ENCODE data around the gene ADAMTS15. TPM values are rescaled to one million over a fixed set of nuclear protein-coding genes. Genes with fewer than 3 reads are reported as not detected.

The ADAMTS15 gene
- total RNA-seq, 1 experiment from 2014 or later = 0.70 TPM

GRCh38 chr11:130454491-130455252 lies 6.2 kb downstream of the ADAMTS15 start:
- no peaks in the 10 kb centered on the region for H3K27me3 Mint-ChIP-seq (ENCODE audit: insufficient read depth, unreplicated experiment)
- BruUV-seq (replicated peaks) = no TSS peak

GRCh38 chr11:130455483-130456127 lies 7.2 kb downstream of the ADAMTS15 start:
- BruUV-seq (replicated peaks) = no TSS peak
- H3K27ac Mint-ChIP-seq (ENCODE audit: low read depth, unreplicated experiment) = no peak overlapping the region

More at GRCh38 chr11:130454491-130455252, 6.2 kb downstream of the ADAMTS15 start:
- Mint-ChIP-seq H3K9me3 (ENCODE audit: unreplicated experiment) (no peaks in the 10 kb centered on the region), H3K4me1 (ENCODE audit: insufficient read depth, unreplicated experiment) (peaks cover 9% of the 10 kb centered on the region), H3K4me3 (ENCODE audit: unreplicated experiment) (no peak overlapping the region), H3K27ac (ENCODE audit: low read depth, unreplicated experiment) (no peak overlapping the region), H3K36me3 (ENCODE audit: insufficient read depth, unreplicated experiment) (no peaks in the 10 kb centered on the region)
- DNase-seq (ENCODE audit: unreplicated experiment) = peak; percentile 8
- intact Hi-C loops (cut with micrococcal nuclease) = no loop called here
- CTCF ChIA-PET = interaction anchor here (1.3 kb wide), 1 partner anchor 22 kb away, joined by 3 read pairs; no protein-coding TSS in a partner anchor
- TF ChIP-seq CTCF (IDR thresholded peaks at IDR 0.05; ENCODE audit: unreplicated experiment) = no peak
- POLR2A ChIA-PET = interaction anchor here (0.8 kb wide), 1 partner anchor 9 kb away, joined by 4 read pairs; no protein-coding TSS in a partner anchor

GRCh38 chr11:130456286-130456685 lies 7.8 kb downstream of the ADAMTS15 start:
- no peaks in the 10 kb centered on the region for H3K27me3 Mint-ChIP-seq (ENCODE audit: insufficient read depth, unreplicated experiment)
- intact Hi-C loops (cut with micrococcal nuclease) = no loop called here
- no peak overlapping the region for H3K27ac Mint-ChIP-seq (ENCODE audit: low read depth, unreplicated experiment)
- H3K4me3 Mint-ChIP-seq (ENCODE audit: unreplicated experiment) = no peak overlapping the region
- BruUV-seq (replicated peaks) = no TSS peak
- TF ChIP-seq CTCF (IDR thresholded peaks at IDR 0.05; ENCODE audit: unreplicated experiment) = no peak
- ChIA-PET CTCF (interaction anchor here (0.6 to 0.9 kb wide), 3 partner anchors 10 to 974 kb away, joined by 3 to 5 read pairs (median 3); no protein-coding TSS in a partner anchor), POLR2A (no interaction called here)
- H3K4me1 Mint-ChIP-seq (ENCODE audit: insufficient read depth, unreplicated experiment) = peaks cover 9% of the 10 kb centered on the region
- no peaks in the 10 kb centered on the region for H3K36me3 Mint-ChIP-seq (ENCODE audit: insufficient read depth, unreplicated experiment)
- no peaks in the 10 kb centered on the region for H3K9me3 Mint-ChIP-seq (ENCODE audit: unreplicated experiment)
- no peak for DNase-seq (ENCODE audit: unreplicated experiment)

More at GRCh38 chr11:130455483-130456127, 7.2 kb downstream of the ADAMTS15 start:
- no peak for DNase-seq (ENCODE audit: unreplicated experiment)
- H3K27me3 Mint-ChIP-seq (ENCODE audit: insufficient read depth, unreplicated experiment) = no peaks in the 10 kb centered on the region
- POLR2A ChIA-PET = interaction anchor here (0.8 kb wide), 1 partner anchor 10 kb away, joined by 4 read pairs; no protein-coding TSS in a partner anchor
- TF ChIP-seq CTCF (IDR thresholded peaks at IDR 0.05; ENCODE audit: unreplicated experiment) = no peak
- intact Hi-C loops (cut with micrococcal nuclease) = no loop called here
- no peak overlapping the region for H3K4me3 Mint-ChIP-seq (ENCODE audit: unreplicated experiment)
- H3K9me3 Mint-ChIP-seq (ENCODE audit: unreplicated experiment) = no peaks in the 10 kb centered on the region
- peaks cover 9% of the 10 kb centered on the region for H3K4me1 Mint-ChIP-seq (ENCODE audit: insufficient read depth, unreplicated experiment)
- CTCF ChIA-PET = interaction anchor here (0.6 to 1.3 kb wide), 4 partner anchors 11 to 408 kb away, joined by 3 read pairs; no protein-coding TSS in a partner anchor
- H3K36me3 Mint-ChIP-seq (ENCODE audit: insufficient read depth, unreplicated experiment) = no peaks in the 10 kb centered on the region
